ENCODE measurements around the gene IL6ST. TPM values are rescaled to one million over a fixed set of nuclear protein-coding genes. Genes with fewer than 3 reads are reported as not detected.

IL6ST gene
- total RNA-seq, 1 experiment from 2014 or later, result 181 TPM

DNA sequence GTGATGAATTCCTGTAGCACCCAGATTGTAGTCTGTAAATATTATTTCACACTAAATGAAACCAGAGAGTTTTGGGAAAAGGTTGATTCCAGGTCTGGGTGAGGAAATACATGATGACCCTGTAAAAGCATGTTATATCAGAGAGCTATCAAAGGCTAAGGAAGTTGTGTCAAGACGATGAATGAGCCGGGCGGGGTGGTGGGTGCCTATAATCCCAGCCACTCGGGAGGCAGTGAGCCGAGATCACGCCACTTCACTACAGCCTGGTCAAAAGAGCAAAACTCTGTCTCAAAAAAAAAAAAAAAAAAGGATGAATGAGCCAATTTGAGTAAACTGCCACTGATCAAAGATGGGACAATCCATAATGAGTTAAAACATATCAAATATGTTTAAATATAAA is 29.2 kb downstream of the IL6ST start:
- POLR2A ChIA-PET, result no interaction called here

GRCh38 chr5:55960779-55961178 is 34.0 kb downstream of the IL6ST start:
- no peak for TF ChIP-seq SIN3A (IDR thresholded peaks at IDR 0.05; ENCODE audit: borderline replicate concordance, insufficient read depth, low read depth, low read length)
- TF ChIP-seq CTCF (IDR thresholded peaks at IDR 0.05), result no peak
- TF ChIP-seq TCF7L2 (IDR thresholded peaks at IDR 0.05; ENCODE audit: low read depth, low read length), result no peak
- no peak for TF ChIP-seq POLR2AphosphoS5 (IDR thresholded peaks at IDR 0.05; ENCODE audit: low read depth, low read length)
- TF ChIP-seq REST (IDR thresholded peaks at IDR 0.05; ENCODE audit: insufficient read depth in 1 of 2, low read depth in 2 of 2, low read length in 1 of 2), result no peak
- intact Hi-C loops (cut with micrococcal nuclease; ENCODE audit: unreplicated experiment), result no loop called here
- H3K4me1 ChIP-seq (ENCODE audit: control insufficient read depth, insufficient read depth, low read length), result no peaks in the 10 kb centered on the region
- DNase-seq (ENCODE audit: low read depth, low spot score), result no peak
- CTCF ChIA-PET, result no interaction called here
- H3K9me3 ChIP-seq (ENCODE audit: control insufficient read depth, insufficient read depth, low read depth, low read length), result no peaks in the 10 kb centered on the region
- no peaks in the 10 kb centered on the region for H3K27me3 ChIP-seq (ENCODE audit: control insufficient read depth, insufficient read depth, low read length)
- no peak overlapping the region for H3K27ac ChIP-seq (ENCODE audit: low read length)
- no peak for ATAC-seq
- POLR2A ChIA-PET, result no interaction called here
- BruUV-seq (replicated peaks), result no TSS peak
- in situ Hi-C loops (cut with HindIII; ENCODE audit: low pct_unique_long_range_greater_than_20kb, low sequenced_read_pairs), result no loop called here
- H3K36me3 ChIP-seq (ENCODE audit: control insufficient read depth, insufficient read depth, low read length), result peaks cover 35% of the 10 kb centered on the region
- no peak overlapping the region for H3K4me3 ChIP-seq (ENCODE audit: low read depth in 2 of 2, low read length in 2 of 2)

More for the DNA sequence above, 29.2 kb downstream of the IL6ST start:
- Histone ChIP-seq H3K9me3 (ENCODE audit: control insufficient read depth, insufficient read depth, low read depth, low read length) (no peaks in the 10 kb centered on the region), H3K27ac (ENCODE audit: low read length) (no peak overlapping the region), H3K36me3 (ENCODE audit: control insufficient read depth, insufficient read depth, low read length) (peaks cover 21% of the 10 kb centered on the region), H3K27me3 (ENCODE audit: control insufficient read depth, insufficient read depth, low read length) (no peaks in the 10 kb centered on the region), H3K4me3 (ENCODE audit: low read depth in 2 of 2, low read length in 2 of 2) (no peak overlapping the region), H3K4me1 (ENCODE audit: control insufficient read depth, insufficient read depth, low read length) (no peaks in the 10 kb centered on the region)
- CTCF ChIA-PET, result no interaction called here
- no peak for TF ChIP-seq REST (IDR thresholded peaks at IDR 0.05; ENCODE audit: insufficient read depth in 1 of 2, low read depth in 2 of 2, low read length in 1 of 2)
- TF ChIP-seq POLR2AphosphoS5 (IDR thresholded peaks at IDR 0.05; ENCODE audit: low read depth, low read length), result no peak
- TF ChIP-seq CTCF (IDR thresholded peaks at IDR 0.05), result no peak
- TF ChIP-seq SIN3A (IDR thresholded peaks at IDR 0.05; ENCODE audit: borderline replicate concordance, insufficient read depth, low read depth, low read length), result no peak
- TF ChIP-seq TCF7L2 (IDR thresholded peaks at IDR 0.05; ENCODE audit: low read depth, low read length), result no peak
- in situ Hi-C loops (cut with HindIII; ENCODE audit: low pct_unique_long_range_greater_than_20kb, low sequenced_read_pairs) (no loop called here), intact Hi-C loops (cut with micrococcal nuclease; ENCODE audit: unreplicated experiment) (no loop called here)
- BruUV-seq (replicated peaks), result no TSS peak
- DNase-seq (ENCODE audit: low read depth, low spot score) (no peak), ATAC-seq (no peak)

Measured in Panc1 (cell line).